ENCODE results near the gene ECHS1.

ECHS1 gene

DNA sequence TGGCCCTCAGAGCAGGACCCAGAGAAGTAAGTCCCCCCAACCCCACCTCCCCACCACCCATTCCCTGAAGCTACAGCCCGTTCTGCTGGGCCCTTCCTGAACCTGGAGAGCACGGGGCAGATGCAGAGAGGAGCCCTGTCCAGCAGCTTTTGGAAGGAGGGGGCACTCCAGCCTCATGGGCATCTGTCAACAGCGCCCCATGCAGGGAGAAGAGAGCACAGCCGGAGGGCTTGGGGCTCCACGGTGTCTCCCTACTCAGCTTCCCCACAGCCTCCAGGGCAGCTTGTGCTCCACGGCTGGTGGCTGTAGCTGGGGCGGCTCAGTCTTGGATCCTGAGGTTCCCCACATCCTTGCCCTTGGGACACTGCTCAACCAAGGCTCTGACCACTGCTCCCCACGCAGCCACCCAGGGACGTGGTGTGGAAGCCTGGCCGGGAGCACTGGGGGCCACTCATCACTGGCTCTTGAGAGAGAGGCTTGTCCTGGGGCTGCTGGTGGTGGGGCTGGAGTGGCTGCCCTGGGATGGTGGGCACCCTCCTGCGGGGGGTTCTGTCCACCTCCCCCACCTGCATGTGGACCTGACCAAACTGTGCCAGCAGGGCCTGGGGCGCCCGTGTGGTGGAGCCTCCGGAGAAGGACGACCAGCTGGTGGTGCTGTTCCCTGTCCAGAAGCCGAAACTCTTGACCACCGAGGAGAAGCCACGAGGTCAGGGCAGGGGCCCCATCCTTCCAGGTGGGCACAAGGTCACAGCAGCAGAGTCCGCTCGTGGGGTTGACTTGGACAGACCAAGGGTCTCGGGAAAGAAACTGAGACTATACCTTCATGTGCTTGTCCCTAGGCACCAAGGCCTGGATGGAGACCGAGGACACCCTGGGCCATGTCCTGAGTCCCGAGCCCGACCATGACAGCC lies 21.5 kb downstream of the ECHS1 start:
- Histone ChIP-seq H3K4me3 (ENCODE audit: low read length) (no peak overlapping the region), H3K27ac (ENCODE audit: low read length) (no peak overlapping the region), H3K36me3 (ENCODE audit: control insufficient read depth, insufficient read depth, low read length) (peaks cover 3% of the 10 kb centered on the region; the same call in 1 of the 2 replicates), H3K4me1 (ENCODE audit: control insufficient read depth, insufficient read depth, low read length) (peaks cover 4% of the 10 kb centered on the region), H3K27me3 (ENCODE audit: control insufficient read depth, insufficient read depth, low read length) (no peaks in the 10 kb centered on the region), H3K9me3 (ENCODE audit: control insufficient read depth, insufficient read depth, low read length) (no peaks in the 10 kb centered on the region)
- no peak for DNase-seq (ENCODE audit: low read depth, low spot score)
- no CpG with 5 or more reads among the region's 24 CpGs for WGBS (ENCODE audit: insufficient coverage, insufficient read length)

DNA sequence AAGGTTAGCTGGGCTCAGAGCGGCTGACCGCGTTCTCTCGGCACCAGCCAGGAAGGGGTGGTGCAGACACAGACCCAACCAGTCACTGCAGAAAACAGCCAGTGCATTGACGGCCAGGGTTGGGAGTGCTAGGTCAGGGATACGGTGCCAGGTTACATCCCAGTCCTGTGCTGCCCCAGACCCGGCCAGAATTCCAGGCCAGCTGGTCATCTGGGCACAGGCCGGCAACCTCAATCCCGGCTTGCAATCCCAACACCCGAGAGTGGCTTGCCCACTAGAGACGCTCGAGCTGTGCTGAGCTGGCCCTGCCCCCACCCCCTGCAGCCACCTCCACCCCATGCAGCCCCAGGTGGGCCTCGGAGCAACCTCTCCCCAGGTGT lies 22.2 kb downstream of the ECHS1 start:
- no peak overlapping the region for H3K4me3 ChIP-seq (ENCODE audit: low read length)
- no peaks in the 10 kb centered on the region for H3K9me3 ChIP-seq (ENCODE audit: control insufficient read depth, insufficient read depth, low read length)
- H3K27ac ChIP-seq (ENCODE audit: low read length), result no peak overlapping the region
- no CpG with 5 or more reads among the region's 13 CpGs for WGBS (ENCODE audit: insufficient coverage, insufficient read length)
- H3K4me1 ChIP-seq (ENCODE audit: control insufficient read depth, insufficient read depth, low read length), result peaks cover 2% of the 10 kb centered on the region
- 0 out of 2 replicates have a peak, but pooled peaks cover 3% of the 10 kb centered on the region for H3K36me3 ChIP-seq (ENCODE audit: control insufficient read depth, insufficient read depth, low read length)
- no peak for DNase-seq (ENCODE audit: low read depth, low spot score)
- H3K27me3 ChIP-seq (ENCODE audit: control insufficient read depth, insufficient read depth, low read length), result no peaks in the 10 kb centered on the region

DNA sequence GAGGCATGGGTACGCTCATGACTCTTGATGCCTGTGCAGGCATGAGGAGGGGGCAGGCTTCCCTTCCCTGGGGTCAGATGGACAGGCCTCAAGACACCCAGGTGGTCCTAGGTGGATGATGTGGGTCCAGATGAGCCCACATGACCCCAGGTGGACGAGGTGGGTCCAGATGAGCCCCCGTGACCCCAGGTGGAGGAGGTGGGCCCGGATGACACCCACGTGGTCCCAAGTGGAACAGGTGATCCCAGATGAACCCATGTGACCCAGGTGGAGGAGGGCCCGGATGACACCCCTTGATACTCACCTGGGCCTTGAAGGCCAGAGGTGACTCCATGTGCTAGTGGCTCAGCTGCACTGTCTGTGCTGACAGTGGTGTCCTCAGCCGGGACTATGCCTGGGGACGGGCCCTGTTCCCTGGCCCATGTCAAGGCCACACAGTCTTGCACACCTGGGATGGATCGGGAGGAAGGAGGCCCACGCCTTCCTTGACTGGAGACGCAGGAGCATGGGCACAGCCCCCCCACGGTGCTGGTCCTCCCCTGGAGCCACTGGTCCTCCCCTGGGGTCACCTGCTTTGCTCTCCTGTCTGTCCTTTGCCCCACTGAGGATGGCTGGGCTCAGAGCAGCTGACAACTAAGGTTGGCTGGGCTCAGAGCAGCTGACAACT lies 22.7 kb downstream of the ECHS1 start:
- 0 out of 2 replicates have a peak, but pooled peaks cover 3% of the 10 kb centered on the region for H3K36me3 ChIP-seq (ENCODE audit: control insufficient read depth, insufficient read depth, low read length)
- no peak overlapping the region for H3K27ac ChIP-seq (ENCODE audit: low read length)
- H3K4me3 ChIP-seq (ENCODE audit: low read length), result no peak overlapping the region
- H3K4me1 ChIP-seq (ENCODE audit: control insufficient read depth, insufficient read depth, low read length), result peaks cover 2% of the 10 kb centered on the region
- no peaks in the 10 kb centered on the region for H3K9me3 ChIP-seq (ENCODE audit: control insufficient read depth, insufficient read depth, low read length)
- no CpG with 5 or more reads among the region's 12 CpGs for WGBS (ENCODE audit: insufficient coverage, insufficient read length)
- DNase-seq (ENCODE audit: low read depth, low spot score), result no peak
- H3K27me3 ChIP-seq (ENCODE audit: control insufficient read depth, insufficient read depth, low read length), result no peaks in the 10 kb centered on the region

DNA sequence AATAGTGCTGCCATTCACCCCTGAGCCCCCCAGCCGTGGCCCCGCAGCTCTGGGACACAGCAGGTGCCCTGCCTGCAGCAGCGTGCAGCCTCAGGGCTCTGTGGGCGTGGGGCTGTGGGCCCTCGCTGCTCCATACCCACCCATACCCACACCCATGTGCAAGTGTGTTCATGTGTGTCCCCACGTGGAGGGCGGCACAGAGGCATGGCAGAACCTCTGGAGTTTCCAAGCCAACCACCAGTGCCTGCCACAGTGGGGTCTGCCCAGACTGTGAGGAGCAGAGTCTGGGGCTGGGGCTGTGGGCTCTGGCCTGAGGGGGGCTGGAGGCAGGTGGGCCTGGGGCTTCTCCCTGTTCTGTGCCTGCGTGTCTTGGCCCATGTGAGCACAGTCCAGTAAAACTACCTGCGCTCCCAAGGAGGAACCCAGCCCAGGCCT lies 23.6 kb downstream of the ECHS1 start:
- no peaks in the 10 kb centered on the region for H3K27me3 ChIP-seq (ENCODE audit: control insufficient read depth, insufficient read depth, low read length)
- no CpG with 5 or more reads among the region's 9 CpGs for WGBS (ENCODE audit: insufficient coverage, insufficient read length)
- no peak overlapping the region for H3K27ac ChIP-seq (ENCODE audit: low read length)
- H3K4me1 ChIP-seq (ENCODE audit: control insufficient read depth, insufficient read depth, low read length), result peaks cover 2% of the 10 kb centered on the region
- no peak overlapping the region for H3K4me3 ChIP-seq (ENCODE audit: low read length)
- DNase-seq (ENCODE audit: low read depth, low spot score), result no peak
- H3K36me3 ChIP-seq (ENCODE audit: control insufficient read depth, insufficient read depth, low read length), result no peaks in the 10 kb centered on the region
- no peaks in the 10 kb centered on the region for H3K9me3 ChIP-seq (ENCODE audit: control insufficient read depth, insufficient read depth, low read length)

DNA sequence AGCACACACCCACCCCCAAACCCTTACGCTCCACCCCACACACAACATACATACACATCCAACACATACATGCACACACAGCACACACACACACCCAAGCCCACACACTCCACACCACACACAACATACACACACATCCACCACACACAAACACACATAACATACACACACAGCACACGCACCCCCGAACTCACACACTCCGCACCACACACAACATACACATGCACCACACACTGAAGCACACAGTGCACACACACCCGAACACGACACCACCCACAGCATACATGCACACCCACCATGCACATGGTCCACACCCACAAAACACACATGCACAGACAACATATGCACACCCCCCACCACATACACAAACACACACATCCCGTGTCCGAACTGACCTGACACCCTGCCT lies 24.0 kb downstream of the ECHS1 start:
- Histone ChIP-seq H3K36me3 (ENCODE audit: control insufficient read depth, insufficient read depth, low read length) (no peaks in the 10 kb centered on the region), H3K4me1 (ENCODE audit: control insufficient read depth, insufficient read depth, low read length) (peaks cover 2% of the 10 kb centered on the region), H3K27me3 (ENCODE audit: control insufficient read depth, insufficient read depth, low read length) (no peaks in the 10 kb centered on the region), H3K4me3 (ENCODE audit: low read length) (no peak overlapping the region), H3K9me3 (ENCODE audit: control insufficient read depth, insufficient read depth, low read length) (no peaks in the 10 kb centered on the region), H3K27ac (ENCODE audit: low read length) (no peak overlapping the region)
- WGBS (ENCODE audit: insufficient coverage, insufficient read length), result 100% methylated on average over 6 of the region's 8 CpGs
- no peak for DNase-seq (ENCODE audit: low read depth, low spot score)

DNA sequence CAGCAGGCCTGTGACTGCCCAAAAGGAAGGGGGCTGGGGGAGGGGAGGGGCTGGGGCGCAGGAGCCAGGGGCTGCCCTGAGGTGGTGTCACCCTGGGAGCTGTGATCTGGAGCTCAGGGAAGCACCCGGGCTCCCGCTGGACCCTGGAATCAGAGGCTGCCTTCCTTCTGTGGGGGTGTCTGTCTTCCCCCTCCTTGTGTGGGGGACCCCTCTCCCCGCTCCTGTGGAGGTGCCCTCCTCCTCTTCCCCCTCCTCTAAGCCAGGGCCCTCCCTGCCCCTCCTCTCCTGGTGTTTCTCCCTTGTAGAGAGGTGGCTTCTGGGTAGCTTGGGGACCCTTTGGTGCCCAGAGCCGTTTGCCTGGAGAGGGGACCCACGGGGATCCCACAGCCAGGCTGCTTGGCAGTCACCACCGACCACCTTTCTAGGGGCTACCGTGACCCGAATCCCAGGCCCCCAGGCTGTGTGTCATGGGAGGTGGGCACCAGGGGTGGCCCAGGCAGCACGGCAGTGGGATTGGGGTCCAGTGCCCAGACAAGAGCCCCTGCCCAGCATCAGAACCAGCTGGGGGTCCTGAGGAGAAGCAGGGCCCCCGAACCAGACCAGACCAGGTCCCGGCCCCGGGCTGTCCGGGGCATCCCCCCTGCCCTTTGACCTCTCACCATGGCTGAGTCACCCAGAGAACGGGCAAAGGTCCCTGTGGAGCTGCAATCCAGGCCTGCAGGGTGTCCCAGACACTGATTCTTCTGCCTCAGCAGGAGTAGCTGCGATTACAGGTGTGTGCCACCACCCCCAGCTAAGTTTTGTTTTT lies 25.2 kb downstream of the ECHS1 start:
- Histone ChIP-seq H3K36me3 (ENCODE audit: control insufficient read depth, insufficient read depth, low read length) (no peaks in the 10 kb centered on the region), H3K4me3 (ENCODE audit: low read length) (no peak overlapping the region), H3K4me1 (ENCODE audit: control insufficient read depth, insufficient read depth, low read length) (peaks cover 5% of the 10 kb centered on the region), H3K27ac (ENCODE audit: low read length) (no peak overlapping the region), H3K9me3 (ENCODE audit: control insufficient read depth, insufficient read depth, low read length) (no peaks in the 10 kb centered on the region), H3K27me3 (ENCODE audit: control insufficient read depth, insufficient read depth, low read length) (no peaks in the 10 kb centered on the region)
- DNase-seq (ENCODE audit: low read depth, low spot score), result no peak
- WGBS (ENCODE audit: insufficient coverage, insufficient read length), result no CpG with 5 or more reads among the region's 16 CpGs

DNA sequence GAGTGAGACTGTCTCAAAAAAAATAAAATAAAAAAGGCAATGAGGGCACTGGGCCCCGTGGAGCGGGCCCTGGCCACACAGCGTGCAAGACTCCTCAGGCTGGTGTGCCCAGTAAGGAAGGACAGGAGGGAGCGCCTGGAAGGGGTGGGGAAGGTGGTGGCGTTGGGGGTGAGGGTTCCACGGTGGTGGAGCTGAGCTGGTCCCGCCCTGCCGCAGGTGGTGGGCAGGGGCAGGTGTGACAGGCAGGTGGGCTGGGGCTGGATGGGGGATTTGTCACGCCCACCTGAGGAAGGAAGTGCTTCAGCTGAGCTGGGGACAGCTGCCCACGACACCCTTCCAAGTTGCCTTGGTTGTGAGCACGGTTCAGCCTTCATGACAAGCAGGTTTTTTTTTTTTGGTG lies 26.7 kb downstream of the ECHS1 start:
- no CpG with 5 or more reads among the region's 11 CpGs for WGBS (ENCODE audit: insufficient coverage, insufficient read length)
- H3K27me3 ChIP-seq (ENCODE audit: control insufficient read depth, insufficient read depth, low read length), result no peaks in the 10 kb centered on the region
- H3K4me3 ChIP-seq (ENCODE audit: low read length), result no peak overlapping the region
- H3K27ac ChIP-seq (ENCODE audit: low read length), result no peak overlapping the region
- no peaks in the 10 kb centered on the region for H3K36me3 ChIP-seq (ENCODE audit: control insufficient read depth, insufficient read depth, low read length)
- H3K9me3 ChIP-seq (ENCODE audit: control insufficient read depth, insufficient read depth, low read length), result no peaks in the 10 kb centered on the region
- no peak for DNase-seq (ENCODE audit: low read depth, low spot score)
- peaks cover 5% of the 10 kb centered on the region; the same call in 1 of the 2 replicates for H3K4me1 ChIP-seq (ENCODE audit: control insufficient read depth, insufficient read depth, low read length)

DNA sequence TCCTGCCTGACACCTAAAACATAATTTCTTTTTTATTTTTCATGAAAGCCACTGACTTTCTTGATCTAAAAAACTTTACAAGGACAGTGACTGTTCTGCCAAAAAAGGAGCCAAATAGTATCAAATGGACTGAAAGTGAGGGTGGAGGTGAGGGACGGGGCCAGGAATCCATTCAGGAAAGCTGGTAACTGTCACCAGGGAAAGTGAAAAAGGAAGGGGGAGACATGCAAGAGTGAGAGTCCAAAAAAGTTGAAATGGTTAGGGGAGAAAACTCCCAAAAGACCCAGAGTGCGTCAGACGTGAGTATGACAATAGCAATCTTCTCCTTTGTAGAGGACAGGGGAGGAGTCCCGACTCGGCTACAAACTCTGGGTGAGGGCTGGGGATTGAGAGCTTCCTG lies 28.9 kb downstream of the ECHS1 start:
- H3K36me3 ChIP-seq (ENCODE audit: control insufficient read depth, insufficient read depth, low read length), result no peaks in the 10 kb centered on the region
- WGBS (ENCODE audit: insufficient coverage, insufficient read length), result no CpG with 5 or more reads among the region's 5 CpGs

DNA sequence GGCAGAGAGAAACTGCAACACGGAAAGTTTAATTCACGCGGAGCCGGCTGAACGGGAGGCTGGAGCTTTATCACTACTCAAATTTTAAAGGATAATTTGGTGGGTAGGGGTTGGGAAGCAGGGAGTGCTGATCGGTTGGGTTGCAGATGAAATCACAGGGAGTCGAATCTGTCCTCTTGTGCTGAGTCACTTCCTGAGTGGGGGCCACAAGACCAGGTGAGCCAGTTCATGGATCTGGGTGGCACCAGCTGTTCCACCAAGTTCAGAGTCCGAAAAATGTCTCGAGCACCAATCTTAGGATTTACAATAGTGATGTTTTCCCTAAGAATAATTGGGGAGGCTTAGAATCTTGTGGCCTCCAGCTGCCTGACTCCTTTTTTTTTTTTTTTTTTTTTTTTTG lies 29.6 kb downstream of the ECHS1 start:
- WGBS (ENCODE audit: insufficient coverage, insufficient read length), result no CpG with 5 or more reads among the region's 9 CpGs

More for the DNA sequence above, 28.9 kb downstream of the ECHS1 start:
- Histone ChIP-seq H3K4me1 (ENCODE audit: control insufficient read depth, insufficient read depth, low read length) (0 out of 2 replicates have a peak, but pooled peaks cover 3% of the 10 kb centered on the region), H3K4me3 (ENCODE audit: low read length) (no peak overlapping the region), H3K9me3 (ENCODE audit: control insufficient read depth, insufficient read depth, low read length) (no peaks in the 10 kb centered on the region), H3K27ac (ENCODE audit: low read length) (no peak overlapping the region), H3K27me3 (ENCODE audit: control insufficient read depth, insufficient read depth, low read length) (no peaks in the 10 kb centered on the region)
- no peak for DNase-seq (ENCODE audit: low read depth, low spot score)

DNA sequence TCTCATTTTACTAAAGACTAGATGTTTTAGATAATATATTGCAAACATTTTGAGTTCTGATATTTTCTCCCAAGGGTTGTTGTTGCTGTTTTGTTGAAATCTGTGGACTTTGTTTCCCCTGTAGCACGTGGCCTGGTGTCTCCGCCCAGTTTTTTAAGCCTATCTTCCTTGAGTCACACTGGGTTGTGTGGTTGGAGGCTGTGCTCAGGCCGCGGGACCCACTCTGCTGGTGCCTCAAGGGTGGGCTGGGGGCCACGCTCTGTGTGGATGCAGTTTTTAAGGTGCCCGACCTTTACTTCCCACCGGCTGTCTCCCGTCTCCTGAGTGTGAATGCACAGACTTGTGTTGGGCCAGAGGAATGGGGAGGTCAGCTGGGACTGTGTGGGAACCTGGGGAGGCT lies 30.2 kb downstream of the ECHS1 start:
- no peak overlapping the region for H3K4me3 ChIP-seq (ENCODE audit: low read length)
- no peaks in the 10 kb centered on the region for H3K27me3 ChIP-seq (ENCODE audit: control insufficient read depth, insufficient read depth, low read length)
- no peak overlapping the region for H3K27ac ChIP-seq (ENCODE audit: low read length)
- no peak for DNase-seq (ENCODE audit: low read depth, low spot score)
- H3K36me3 ChIP-seq (ENCODE audit: control insufficient read depth, insufficient read depth, low read length), result no peaks in the 10 kb centered on the region
- 0 out of 2 replicates have a peak, but pooled peaks cover 3% of the 10 kb centered on the region for H3K4me1 ChIP-seq (ENCODE audit: control insufficient read depth, insufficient read depth, low read length)
- WGBS (ENCODE audit: insufficient coverage, insufficient read length), result no CpG with 5 or more reads among the region's 8 CpGs
- no peaks in the 10 kb centered on the region for H3K9me3 ChIP-seq (ENCODE audit: control insufficient read depth, insufficient read depth, low read length)

More for the DNA sequence above, 29.6 kb downstream of the ECHS1 start:
- H3K4me3 ChIP-seq (ENCODE audit: low read length), result no peak overlapping the region
- H3K4me1 ChIP-seq (ENCODE audit: control insufficient read depth, insufficient read depth, low read length), result 0 out of 2 replicates have a peak, but pooled peaks cover 3% of the 10 kb centered on the region
- DNase-seq (ENCODE audit: low read depth, low spot score), result no peak
- H3K36me3 ChIP-seq (ENCODE audit: control insufficient read depth, insufficient read depth, low read length), result no peaks in the 10 kb centered on the region
- H3K27ac ChIP-seq (ENCODE audit: low read length), result no peak overlapping the region
- no peaks in the 10 kb centered on the region for H3K27me3 ChIP-seq (ENCODE audit: control insufficient read depth, insufficient read depth, low read length)
- H3K9me3 ChIP-seq (ENCODE audit: control insufficient read depth, insufficient read depth, low read length), result no peaks in the 10 kb centered on the region
